ENCODE data around the gene SLC66A1. TPM values are rescaled to one million over a fixed set of nuclear protein-coding genes. Genes with fewer than 3 reads are reported as not detected.
"Not testable (repeated sequence)": the region's sequence is repeated elsewhere in the genome, so short reads cannot be mapped to it uniquely, and the experiment has no call there.

SLC66A1 gene
- 12.7 TPM for polyA plus RNA-seq

- Mint-ChIP-seq H3K36me3 (peaks cover 6% of the 10 kb centered on the region), H3K9me3 (no peaks in the 10 kb centered on the region), H3K4me1 (peaks cover 45 to 54% (median 46%) of the 10 kb centered on the region in 3 donors), H3K27ac (peak within 1 kb of the TSS; percentile 94 to 98 (median 96)), H3K4me3 (peak within 1 kb of the TSS; percentile 84 to 94 (median 91)), H3K27me3 (no peaks in the 10 kb centered on the region)
These were observed at the start of gene SLC66A1, which contains the start of gene AKR7A2 for GRCh38 chr1:19311931-19312781. Gene SLC66A1, plus strand, starts transcription at chr1:19312326. Its CDS starts 5,352 bp downstream, at chr1:19317678. Gene AKR7A2, minus strand, starts transcription at chr1:19312144. Its CDS starts 20 bp downstream, at chr1:19312124.

- Mint-ChIP-seq H3K9me3 (no peaks in the 10 kb centered on the region), H3K4me3 (no peak overlapping the region), H3K27me3 (no peaks in the 10 kb centered on the region), H3K36me3 (no peaks in the 10 kb centered on the region), H3K27ac (no peak overlapping the region), H3K4me1 (peaks cover 0 to 2% (median 0%) of the 10 kb centered on the region in 3 donors)
These were observed 49.4 kb upstream of the SLC66A1 start for GRCh38 chr1:19262744-19263143.

GRCh38 chr1:19268445-19268844, 43.7 kb upstream of the SLC66A1 start:
- H3K27ac Mint-ChIP-seq, result no peak overlapping the region
- H3K9me3 Mint-ChIP-seq, result no peaks in the 10 kb centered on the region
- H3K4me1 Mint-ChIP-seq, result no peaks in the 10 kb centered on the region
- no peak overlapping the region for H3K4me3 Mint-ChIP-seq
- peaks cover 9% of the 10 kb centered on the region for H3K27me3 Mint-ChIP-seq
- H3K36me3 Mint-ChIP-seq, result peaks cover 2% of the 10 kb centered on the region

- not testable (repeated sequence) for H3K27ac Mint-ChIP-seq, H3K9me3 Mint-ChIP-seq, H3K36me3 Mint-ChIP-seq, H3K4me1 Mint-ChIP-seq, H3K4me3 Mint-ChIP-seq
- peaks cover 12% of the 10 kb centered on the region for H3K27me3 Mint-ChIP-seq
These were observed 42.4 kb upstream of the SLC66A1 start for GRCh38 chr1:19269427-19270342.

GRCh38 chr1:19270343-19270730, 41.8 kb upstream of the SLC66A1 start:
- H3K27ac Mint-ChIP-seq, H3K4me3 Mint-ChIP-seq, H3K4me1 Mint-ChIP-seq, H3K9me3 Mint-ChIP-seq, H3K36me3 Mint-ChIP-seq: not testable (repeated sequence)
- H3K27me3 Mint-ChIP-seq, result peaks cover 12% of the 10 kb centered on the region

- peaks cover 12% of the 10 kb centered on the region for H3K27me3 Mint-ChIP-seq
- H3K9me3 Mint-ChIP-seq, result peaks cover 0 to 4% (median 0%) of the 10 kb centered on the region in 3 donors
- H3K4me3 Mint-ChIP-seq, result no peak overlapping the region
- no peaks in the 10 kb centered on the region for H3K4me1 Mint-ChIP-seq
- H3K36me3 Mint-ChIP-seq, result peaks cover 6% of the 10 kb centered on the region
- H3K27ac Mint-ChIP-seq, result no peak overlapping the region
These were observed 40.1 kb upstream of the SLC66A1 start for GRCh38 chr1:19272064-19272463.

- H3K27me3 Mint-ChIP-seq, result peaks cover 12% of the 10 kb centered on the region
- H3K4me3 Mint-ChIP-seq, result peak overlapping the region in 1 of 4 donors; percentile 38
- no peaks in the 10 kb centered on the region for H3K4me1 Mint-ChIP-seq
- H3K9me3 Mint-ChIP-seq, result peaks cover 0 to 4% (median 0%) of the 10 kb centered on the region in 3 donors
- no peak overlapping the region for H3K27ac Mint-ChIP-seq
- H3K36me3 Mint-ChIP-seq, result peaks cover 6% of the 10 kb centered on the region
These were observed 38.9 kb upstream of the SLC66A1 start for GRCh38 chr1:19273106-19273843.

- not testable (repeated sequence) for H3K4me3 Mint-ChIP-seq, H3K27ac Mint-ChIP-seq, H3K9me3 Mint-ChIP-seq, H3K36me3 Mint-ChIP-seq, H3K4me1 Mint-ChIP-seq
- H3K27me3 Mint-ChIP-seq, result peaks cover 12% of the 10 kb centered on the region
These were observed 38.1 kb upstream of the SLC66A1 start for GRCh38 chr1:19273844-19274531.

GRCh38 chr1:19274636-19275035, 37.5 kb upstream of the SLC66A1 start:
- no peaks in the 10 kb centered on the region for H3K4me1 Mint-ChIP-seq
- no peak overlapping the region for H3K27ac Mint-ChIP-seq
- H3K9me3 Mint-ChIP-seq, result peaks cover 0 to 4% (median 2%) of the 10 kb centered on the region in 3 donors
- H3K36me3 Mint-ChIP-seq, result peaks cover 6% of the 10 kb centered on the region
- peaks cover 8% of the 10 kb centered on the region for H3K27me3 Mint-ChIP-seq
- H3K4me3 Mint-ChIP-seq, result peak overlapping the region in 1 of 4 donors; percentile 70

- no peaks in the 10 kb centered on the region for H3K4me1 Mint-ChIP-seq
- H3K36me3 Mint-ChIP-seq, result peaks cover 7% of the 10 kb centered on the region
- no peak overlapping the region for H3K27ac Mint-ChIP-seq
- no peaks in the 10 kb centered on the region for H3K27me3 Mint-ChIP-seq
- no peak overlapping the region for H3K4me3 Mint-ChIP-seq
- H3K9me3 Mint-ChIP-seq, result no peaks in the 10 kb centered on the region
These were observed 28.2 kb upstream of the SLC66A1 start for GRCh38 chr1:19283891-19284290.

- Mint-ChIP-seq H3K27ac (no peak overlapping the region), H3K4me3 (no peak overlapping the region), H3K9me3 (no peaks in the 10 kb centered on the region), H3K4me1 (peaks cover 0 to 3% (median 0%) of the 10 kb centered on the region in 3 donors), H3K36me3 (peaks cover 7% of the 10 kb centered on the region), H3K27me3 (peaks cover 2% of the 10 kb centered on the region)
These were observed 27.2 kb upstream of the SLC66A1 start for GRCh38 chr1:19284881-19285280.

GRCh38 chr1:19285366-19285765, 26.8 kb upstream of the SLC66A1 start:
- H3K9me3 Mint-ChIP-seq, H3K4me1 Mint-ChIP-seq, H3K27ac Mint-ChIP-seq, H3K36me3 Mint-ChIP-seq, H3K27me3 Mint-ChIP-seq, H3K4me3 Mint-ChIP-seq: not testable (repeated sequence)

- not testable (repeated sequence) for H3K4me1 Mint-ChIP-seq, H3K27me3 Mint-ChIP-seq, H3K36me3 Mint-ChIP-seq, H3K9me3 Mint-ChIP-seq, H3K27ac Mint-ChIP-seq
- H3K4me3 Mint-ChIP-seq, result peak overlapping the region in 1 of 4 donors; percentile 17
These were observed 26.3 kb upstream of the SLC66A1 start for GRCh38 chr1:19285807-19286206.

GRCh38 chr1:19287436-19288185, 24.5 kb upstream of the SLC66A1 start:
- Mint-ChIP-seq H3K36me3 (peaks cover 8% of the 10 kb centered on the region), H3K27me3 (peaks cover 2% of the 10 kb centered on the region), H3K4me3 (peak overlapping the region in 3 of 4 donors; percentile 48 to 87 (median 72)), H3K27ac (no peak overlapping the region), H3K9me3 (no peaks in the 10 kb centered on the region), H3K4me1 (peaks cover 0 to 3% (median 0%) of the 10 kb centered on the region in 3 donors)

Data from IgD-negative memory B cell (primary cell).